MM.1S (cell line): ENCODE data around the gene BOC.

Experiments used
- DNase-seq: peaks from one replicate; pipeline ENCODE4 v3.0.0-alpha.2; 2015
- H2AFZ ChIP-seq: fragments of 300-600 bp; sonication (generic); 2 replicates; pipeline ENCODE4 v1.6.0; 2016; ENCODE audit warnings: antibody characterized with exemption, low read length
- H3F3A ChIP-seq: fragments of 300-600 bp; sonication (generic); 2 replicates; pipeline ENCODE4 v1.6.1; 2016; ENCODE audit warnings: mild to moderate bottlenecking, antibody characterized with exemption, low read length, moderate library complexity, mixed read lengths; ENCODE audit not compliant: insufficient read depth
- H3K27ac ChIP-seq: fragments of 300-600 bp; sonication (generic); 2 replicates; pipeline ENCODE4 v1.5.1; 2016; ENCODE audit warnings: mild to moderate bottlenecking, low read length
- H3K27me3 ChIP-seq: fragments of 300-600 bp; sonication (generic); replicated peaks from 2 replicates; pipeline ENCODE4 v1.6.0; 2016; ENCODE audit warnings: low read length; ENCODE audit not compliant: insufficient read depth
- H3K36me3 ChIP-seq: fragments of 300-600 bp; sonication (generic); replicated peaks from 2 replicates; pipeline ENCODE4 v1.6.1; 2016; ENCODE audit warnings: mild to moderate bottlenecking, low read length, mixed read lengths; ENCODE audit not compliant: insufficient read depth
- H3K4me1 ChIP-seq: fragments of 300-600 bp; sonication (generic); 2 replicates; pipeline ENCODE4 v1.6.1; 2016; ENCODE audit warnings: low read length, mixed read lengths
- H3K4me2 ChIP-seq: fragments of 300-600 bp; sonication (generic); 2 replicates; pipeline ENCODE4 v1.6.0; 2016; ENCODE audit warnings: low read depth, low read length
- H3K4me3 ChIP-seq: fragments of 300-600 bp; sonication (generic); 2 replicates; pipeline ENCODE4 v1.5.1; 2016; ENCODE audit warnings: low read length, mixed read lengths
- H3K79me2 ChIP-seq: fragments of 300-600 bp; sonication (generic); 2 replicates; pipeline ENCODE4 v1.6.1; 2016; ENCODE audit warnings: mixed run types, low read length, mixed read lengths
- H3K9ac ChIP-seq: fragments of 300-600 bp; sonication (generic); 2 replicates; pipeline ENCODE4 v1.6.1; 2016; ENCODE audit warnings: low read length, mixed read lengths
- H3K9me2 ChIP-seq: fragments of 300-600 bp; sonication (generic); replicated peaks from 2 replicates; pipeline ENCODE4 v1.6.1; 2016; ENCODE audit warnings: mild to moderate bottlenecking, low read length, mixed read lengths; ENCODE audit not compliant: insufficient read depth
- H3K9me3 ChIP-seq: fragments of 300-600 bp; sonication (generic); replicated peaks from 2 replicates; pipeline ENCODE4 v1.6.1; 2016; ENCODE audit warnings: mild to moderate bottlenecking, low read length, mixed read lengths; ENCODE audit not compliant: insufficient read depth
- H4K20me1 ChIP-seq: fragments of 300-600 bp; sonication (generic); 2 replicates; pipeline ENCODE4 v1.6.1; 2016; ENCODE audit warnings: mild to moderate bottlenecking, low read length, moderate library complexity, mixed read lengths; ENCODE audit not compliant: insufficient read depth
- EZH2 ChIP-seq: fragments of 300-600 bp; sonication (generic); optimal IDR thresholded peaks from 2 replicates; pipeline ENCODE3; 2017; ENCODE audit warnings: low read depth, mild to moderate bottlenecking, antibody characterized with exemption, low read length, mixed read lengths
- EZH2phosphoT487 ChIP-seq: fragments of 300-600 bp; sonication (generic); IDR thresholded peaks from 2 replicates; pipeline ENCODE4 v1.6.1; 2018; ENCODE audit warnings: antibody characterized with exemption, low read length
- TF ChIP-seq, protein P1 (sequence below): fragments of 300-600 bp; sonication (generic); IDR thresholded peaks from 2 replicates; pipeline ENCODE4 v1.5.1; 2016; ENCODE audit warnings: antibody characterized with exemption, low read length, mixed read lengths

BOC gene

DNA sequence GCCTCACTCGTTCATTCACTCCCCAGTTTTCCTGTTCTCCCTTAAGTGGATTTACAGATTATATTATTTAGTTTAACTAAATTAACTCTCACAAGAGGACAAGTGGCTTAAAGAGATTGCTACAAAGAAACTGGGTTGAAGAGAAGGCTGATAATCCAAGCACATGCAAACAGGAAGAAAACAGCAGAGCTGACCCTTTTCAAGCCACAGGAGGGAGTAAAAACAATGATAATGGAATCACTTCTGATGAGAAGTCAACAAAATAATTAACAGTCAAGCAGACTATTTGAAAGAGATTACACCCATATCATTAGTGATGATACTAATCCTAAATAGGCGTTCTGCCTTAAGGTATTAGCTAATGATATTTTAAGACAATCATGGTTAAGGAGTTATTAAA lies 31.7 kb downstream of the BOC start:
- no peaks in the 10 kb centered on the region for H3K27me3 ChIP-seq
- no peak overlapping the region for H3K27ac ChIP-seq
- no peak for DNase-seq
- no peak overlapping the region for H3K9ac ChIP-seq
- no peaks in the 10 kb centered on the region for H3K4me1 ChIP-seq
- no peak overlapping the region for H3K4me2 ChIP-seq
- no peaks in the 10 kb centered on the region for H3K79me2 ChIP-seq
- no peaks in the 10 kb centered on the region for H3K9me3 ChIP-seq
- TF ChIP-seq, protein P1, sequence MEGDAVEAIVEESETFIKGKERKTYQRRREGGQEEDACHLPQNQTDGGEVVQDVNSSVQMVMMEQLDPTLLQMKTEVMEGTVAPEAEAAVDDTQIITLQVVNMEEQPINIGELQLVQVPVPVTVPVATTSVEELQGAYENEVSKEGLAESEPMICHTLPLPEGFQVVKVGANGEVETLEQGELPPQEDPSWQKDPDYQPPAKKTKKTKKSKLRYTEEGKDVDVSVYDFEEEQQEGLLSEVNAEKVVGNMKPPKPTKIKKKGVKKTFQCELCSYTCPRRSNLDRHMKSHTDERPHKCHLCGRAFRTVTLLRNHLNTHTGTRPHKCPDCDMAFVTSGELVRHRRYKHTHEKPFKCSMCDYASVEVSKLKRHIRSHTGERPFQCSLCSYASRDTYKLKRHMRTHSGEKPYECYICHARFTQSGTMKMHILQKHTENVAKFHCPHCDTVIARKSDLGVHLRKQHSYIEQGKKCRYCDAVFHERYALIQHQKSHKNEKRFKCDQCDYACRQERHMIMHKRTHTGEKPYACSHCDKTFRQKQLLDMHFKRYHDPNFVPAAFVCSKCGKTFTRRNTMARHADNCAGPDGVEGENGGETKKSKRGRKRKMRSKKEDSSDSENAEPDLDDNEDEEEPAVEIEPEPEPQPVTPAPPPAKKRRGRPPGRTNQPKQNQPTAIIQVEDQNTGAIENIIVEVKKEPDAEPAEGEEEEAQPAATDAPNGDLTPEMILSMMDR: no peak
- TF ChIP-seq EZH2phosphoT487: no peak
- TF ChIP-seq EZH2: no peak
- no peaks in the 10 kb centered on the region for H3F3A ChIP-seq
- H3K4me3 ChIP-seq: no peak overlapping the region
- no peaks in the 10 kb centered on the region for H3K9me2 ChIP-seq
- H3K36me3 ChIP-seq: no peaks in the 10 kb centered on the region
- no peaks in the 10 kb centered on the region for H4K20me1 ChIP-seq
- no peak overlapping the region for H2AFZ ChIP-seq

DNA sequence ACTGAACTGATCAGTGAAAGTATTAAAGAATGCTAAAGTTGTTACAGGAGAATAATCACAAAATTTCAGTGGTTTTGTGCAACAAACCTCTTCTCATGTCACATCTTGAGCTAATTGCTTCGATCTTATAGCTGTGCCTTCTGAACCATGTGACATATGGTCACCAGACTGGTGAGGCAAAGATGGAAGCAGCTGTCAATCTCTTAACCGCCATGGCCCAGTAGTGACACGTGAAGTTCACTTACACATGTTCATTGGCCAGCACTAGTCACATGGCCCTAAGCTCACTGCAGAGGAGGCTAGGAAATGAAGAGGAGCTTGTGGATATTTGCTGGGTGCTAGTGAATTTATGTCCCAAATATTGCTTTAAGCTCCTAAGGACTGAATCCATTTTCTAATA lies 32.5 kb downstream of the BOC start:
- Histone ChIP-seq H3K9me2 (no peaks in the 10 kb centered on the region), H3K27ac (no peak overlapping the region), H3K9me3 (no peaks in the 10 kb centered on the region), H3K4me1 (no peaks in the 10 kb centered on the region), H3K4me3 (no peak overlapping the region), H3K79me2 (no peaks in the 10 kb centered on the region), H3K36me3 (no peaks in the 10 kb centered on the region), H2AFZ (no peak overlapping the region), H3F3A (no peaks in the 10 kb centered on the region), H3K4me2 (no peak overlapping the region), H3K27me3 (no peaks in the 10 kb centered on the region), H3K9ac (no peak overlapping the region), H4K20me1 (no peaks in the 10 kb centered on the region)
- TF ChIP-seq, protein P1: no peak
- TF ChIP-seq EZH2 (no peak), EZH2phosphoT487 (no peak)
- DNase-seq: no peak

DNA sequence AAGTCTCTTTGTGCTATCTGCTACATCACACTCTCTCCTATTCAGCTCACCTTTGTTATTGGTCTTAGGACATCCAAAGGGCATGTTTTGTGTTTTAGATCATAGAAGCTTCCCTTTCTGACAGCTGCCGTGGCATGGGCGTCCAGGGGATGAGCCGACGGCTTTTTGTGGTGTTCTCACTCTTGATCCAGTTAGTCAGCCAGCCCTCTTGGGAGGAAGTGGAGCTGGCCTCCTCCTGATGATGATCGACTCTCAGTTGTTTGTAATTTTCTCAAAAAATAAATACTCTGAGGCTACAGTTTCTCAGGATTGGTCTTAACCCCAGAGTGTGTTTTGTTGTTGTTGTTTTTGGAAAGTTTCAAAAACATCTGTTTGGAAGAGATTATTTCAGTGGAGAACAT lies 34.4 kb downstream of the BOC start:
- Histone ChIP-seq H3K9me2 (no peaks in the 10 kb centered on the region), H3K4me2 (no peak overlapping the region), H3K9ac (no peak overlapping the region), H3K27me3 (no peaks in the 10 kb centered on the region), H2AFZ (no peak overlapping the region), H3K9me3 (no peaks in the 10 kb centered on the region), H3K36me3 (no peaks in the 10 kb centered on the region), H3K4me1 (no peaks in the 10 kb centered on the region), H3K79me2 (no peaks in the 10 kb centered on the region), H3F3A (no peaks in the 10 kb centered on the region), H3K4me3 (no peak overlapping the region), H3K27ac (no peak overlapping the region), H4K20me1 (no peaks in the 10 kb centered on the region)
- DNase-seq: no peak
- no peak for TF ChIP-seq EZH2phosphoT487
- no peak for TF ChIP-seq EZH2
- TF ChIP-seq, protein P1: no peak

DNA sequence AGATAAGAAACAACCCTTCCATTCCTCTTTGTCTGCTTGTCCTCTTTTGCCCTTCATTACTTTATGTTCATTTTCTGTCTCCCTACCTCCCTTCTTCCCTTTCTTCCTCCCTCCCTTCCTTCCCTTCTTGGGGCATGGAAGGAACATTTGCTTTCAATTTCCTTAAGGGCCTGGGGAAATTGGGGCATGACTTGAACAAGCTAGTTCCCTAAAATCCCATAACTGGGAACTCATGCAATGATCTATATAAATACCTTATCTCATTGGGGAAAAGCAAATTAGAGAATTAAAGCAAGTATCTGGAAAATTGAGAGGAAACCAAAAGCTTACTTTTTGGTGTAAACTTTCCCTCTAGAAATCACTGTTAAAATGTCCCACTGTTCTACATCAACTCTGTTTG lies 35.7 kb downstream of the BOC start:
- no peaks in the 10 kb centered on the region for H3F3A ChIP-seq
- H3K4me1 ChIP-seq: no peaks in the 10 kb centered on the region
- no peak overlapping the region for H2AFZ ChIP-seq
- no peak overlapping the region for H3K4me2 ChIP-seq
- DNase-seq: no peak
- no peaks in the 10 kb centered on the region for H3K27me3 ChIP-seq
- H3K27ac ChIP-seq: no peak overlapping the region
- no peaks in the 10 kb centered on the region for H3K9me2 ChIP-seq
- no peaks in the 10 kb centered on the region for H3K9me3 ChIP-seq
- H3K9ac ChIP-seq: no peak overlapping the region
- no peak for TF ChIP-seq EZH2
- no peak for TF ChIP-seq EZH2phosphoT487
- TF ChIP-seq, protein P1: no peak
- H3K4me3 ChIP-seq: no peak overlapping the region
- H4K20me1 ChIP-seq: no peaks in the 10 kb centered on the region
- no peaks in the 10 kb centered on the region for H3K36me3 ChIP-seq
- H3K79me2 ChIP-seq: no peaks in the 10 kb centered on the region
